Measurements from ENCODE around the gene CAD. TPM values are rescaled to one million over a fixed set of nuclear protein-coding genes. Genes with fewer than 3 reads are reported as not detected.

The CAD gene
- total RNA-seq, 1 donor from 2014 or later: 82.5 TPM

- no peaks in the 10 kb centered on the region for H3K9me3 Mint-ChIP-seq
- peaks cover 43% of the 10 kb centered on the region for H3K36me3 Mint-ChIP-seq
- H3K27ac Mint-ChIP-seq: no peak overlapping the region
- H3K4me3 Mint-ChIP-seq: no peak overlapping the region
- DNase-seq (ENCODE audit: low spot score in 2 of 2, unreplicated experiment in 2 of 2): no peak
- peaks cover 13% of the 10 kb centered on the region for H3K4me1 Mint-ChIP-seq
- no peak for TF ChIP-seq CTCF (IDR thresholded peaks at IDR 0.05; ENCODE audit: unreplicated experiment)
- no peaks in the 10 kb centered on the region for H3K27me3 Mint-ChIP-seq (ENCODE audit: low read depth)
Observed at GRCh38 chr2:27222407-27222806, 5.2 kb downstream of the CAD start.

- TF ChIP-seq CTCF (IDR thresholded peaks at IDR 0.05; ENCODE audit: unreplicated experiment): no peak
- H3K36me3 Mint-ChIP-seq: peaks cover 49% of the 10 kb centered on the region
- no peak for DNase-seq (ENCODE audit: low spot score in 2 of 2, unreplicated experiment in 2 of 2)
- H3K4me1 Mint-ChIP-seq: peaks cover 4% of the 10 kb centered on the region
- no peak overlapping the region for H3K27ac Mint-ChIP-seq
- no peaks in the 10 kb centered on the region for H3K9me3 Mint-ChIP-seq
- H3K27me3 Mint-ChIP-seq (ENCODE audit: low read depth): no peaks in the 10 kb centered on the region
- no peak overlapping the region for H3K4me3 Mint-ChIP-seq
Observed at GRCh38 chr2:27223416-27223815, 6.2 kb downstream of the CAD start.

- no peak overlapping the region for H3K27ac Mint-ChIP-seq
- no peaks in the 10 kb centered on the region for H3K27me3 Mint-ChIP-seq (ENCODE audit: low read depth)
- no peak for DNase-seq (ENCODE audit: low spot score in 2 of 2, unreplicated experiment in 2 of 2)
- H3K9me3 Mint-ChIP-seq: no peaks in the 10 kb centered on the region
- no peak for TF ChIP-seq CTCF (IDR thresholded peaks at IDR 0.05; ENCODE audit: unreplicated experiment)
- peaks cover 49% of the 10 kb centered on the region for H3K36me3 Mint-ChIP-seq
- H3K4me3 Mint-ChIP-seq: no peak overlapping the region
- H3K4me1 Mint-ChIP-seq: no peaks in the 10 kb centered on the region
Observed at GRCh38 chr2:27225526-27225925, 8.4 kb downstream of the CAD start.

- Mint-ChIP-seq H3K9me3 (no peaks in the 10 kb centered on the region), H3K36me3 (peaks cover 47% of the 10 kb centered on the region), H3K27me3 (ENCODE audit: low read depth) (no peaks in the 10 kb centered on the region), H3K27ac (no peak overlapping the region), H3K4me1 (no peaks in the 10 kb centered on the region), H3K4me3 (no peak overlapping the region)
- no peak for DNase-seq (ENCODE audit: low spot score in 2 of 2, unreplicated experiment in 2 of 2)
- TF ChIP-seq CTCF (IDR thresholded peaks at IDR 0.05; ENCODE audit: unreplicated experiment): no peak
Observed at GRCh38 chr2:27227501-27227900, 10.3 kb downstream of the CAD start.

- Mint-ChIP-seq H3K36me3 (peaks cover 37% of the 10 kb centered on the region), H3K4me1 (no peaks in the 10 kb centered on the region), H3K9me3 (no peaks in the 10 kb centered on the region), H3K27me3 (ENCODE audit: low read depth) (no peaks in the 10 kb centered on the region), H3K4me3 (no peak overlapping the region), H3K27ac (no peak overlapping the region)
- DNase-seq (ENCODE audit: low spot score in 2 of 2, unreplicated experiment in 2 of 2): no peak
- no peak for TF ChIP-seq CTCF (IDR thresholded peaks at IDR 0.05; ENCODE audit: unreplicated experiment)
Observed at GRCh38 chr2:27231921-27232320, 14.8 kb downstream of the CAD start.

- H3K36me3 Mint-ChIP-seq: peaks cover 35% of the 10 kb centered on the region
- TF ChIP-seq CTCF (IDR thresholded peaks at IDR 0.05; ENCODE audit: unreplicated experiment): no peak
- DNase-seq (ENCODE audit: low spot score in 2 of 2, unreplicated experiment in 2 of 2): no peak
- H3K9me3 Mint-ChIP-seq: no peaks in the 10 kb centered on the region
- no peaks in the 10 kb centered on the region for H3K4me1 Mint-ChIP-seq
- H3K4me3 Mint-ChIP-seq: no peak overlapping the region
- no peak overlapping the region for H3K27ac Mint-ChIP-seq
- H3K27me3 Mint-ChIP-seq (ENCODE audit: low read depth): no peaks in the 10 kb centered on the region
Observed at GRCh38 chr2:27233341-27233740, 16.2 kb downstream of the CAD start.

Measured in mesothelial cell of epicardium (in vitro differentiated cells).